SKM-1 treated with dmso at 0.1 percent for 144 hours (cell line): ENCODE results near the gene HSDL2.

ENCODE experiments used
- DNase-seq: peaks from one replicate; lab custom pipeline; 2025; ENCODE audit not compliant: unreplicated experiment; lab: John Stamatoyannopoulos, UW

Gene HSDL2

DNA sequence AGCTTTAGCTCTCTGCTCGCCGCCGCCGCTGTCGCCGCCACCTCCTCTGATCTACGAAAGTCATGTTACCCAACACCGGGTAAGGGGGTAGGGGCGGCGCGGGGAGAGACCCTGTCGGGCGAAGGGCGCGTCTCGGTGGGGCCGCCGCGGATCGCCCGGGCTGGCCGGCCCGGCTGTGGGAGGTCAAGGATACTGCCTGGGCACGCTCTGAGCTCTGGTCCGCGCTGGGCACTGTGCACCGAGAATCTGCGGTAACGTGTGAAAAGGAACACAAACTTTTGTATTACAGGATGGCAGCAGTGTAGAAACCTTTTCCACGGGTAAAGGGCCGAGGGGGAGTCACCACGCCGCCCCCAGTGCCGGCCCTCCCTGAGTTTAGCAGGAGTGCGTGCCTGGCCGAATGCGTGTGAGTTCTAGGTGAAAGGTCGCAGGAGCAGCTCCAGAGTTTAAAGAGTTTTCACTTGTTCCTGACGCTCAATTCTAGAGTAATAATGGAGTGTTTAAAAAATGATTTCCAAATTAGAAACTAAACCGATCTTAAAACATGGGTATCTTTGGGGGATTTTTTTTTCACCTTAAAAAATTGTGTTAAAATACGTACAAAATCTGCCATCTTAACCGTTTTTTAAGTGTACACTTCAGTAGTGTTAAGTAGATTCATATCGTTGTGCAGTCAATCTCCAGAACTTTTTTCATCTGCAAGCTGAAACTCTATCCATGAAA is at the start of gene HSDL2:
HSDL2 (plus strand) TSS at position 7 of the 723 bp plus-strand sequence; CDS start at position 63, 56 bp downstream.
- DNase-seq: no peak

DNA sequence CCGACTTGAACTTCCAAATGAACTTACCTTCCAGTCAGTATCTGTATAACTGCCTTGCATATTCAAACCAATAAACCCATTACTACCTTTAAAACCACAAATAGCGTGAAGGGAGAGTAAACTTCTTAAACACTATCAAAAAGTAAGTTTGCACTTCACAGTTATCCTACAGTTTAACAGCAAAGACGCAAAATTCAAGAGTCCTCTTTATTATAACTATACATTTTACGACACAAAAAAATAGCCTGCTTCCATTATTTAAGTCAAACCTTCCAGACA is 48.3 kb upstream of the HSDL2 start:
- DNase-seq: no peak

DNA sequence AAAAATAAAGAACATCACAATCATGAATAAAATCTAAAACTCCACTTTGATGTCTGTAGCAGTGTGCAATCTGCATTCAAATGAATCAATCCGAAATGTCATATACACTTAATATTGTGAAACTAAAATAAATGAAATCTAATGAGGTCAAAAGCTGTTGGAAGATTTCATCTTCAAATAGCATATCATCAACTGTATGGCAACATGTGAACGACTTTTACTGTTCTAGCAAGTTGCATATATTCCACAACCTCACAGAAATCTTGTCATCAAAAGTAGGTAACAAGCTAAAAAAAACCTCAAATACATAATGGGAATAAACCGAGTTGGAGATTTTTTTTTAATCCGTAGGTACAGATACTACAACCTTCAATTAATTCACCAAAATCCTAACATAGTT is 47.7 kb upstream of the HSDL2 start:
- no peak for DNase-seq

DNA sequence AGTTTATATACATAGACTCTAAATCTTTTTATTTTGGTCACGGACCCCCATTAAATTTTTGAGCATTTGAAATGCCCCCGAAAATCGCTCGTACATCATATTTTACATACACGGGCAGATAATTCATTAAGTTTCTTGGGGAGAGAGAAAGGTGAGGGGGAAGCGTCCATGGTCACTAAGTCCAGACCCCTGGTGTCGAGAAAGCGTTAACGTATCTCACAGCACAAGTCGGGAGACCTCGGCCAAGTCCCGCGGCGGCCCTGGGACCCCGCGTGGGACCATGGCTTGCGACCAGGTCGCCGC is 47.3 kb upstream of the HSDL2 start:
- no peak for DNase-seq

DNA sequence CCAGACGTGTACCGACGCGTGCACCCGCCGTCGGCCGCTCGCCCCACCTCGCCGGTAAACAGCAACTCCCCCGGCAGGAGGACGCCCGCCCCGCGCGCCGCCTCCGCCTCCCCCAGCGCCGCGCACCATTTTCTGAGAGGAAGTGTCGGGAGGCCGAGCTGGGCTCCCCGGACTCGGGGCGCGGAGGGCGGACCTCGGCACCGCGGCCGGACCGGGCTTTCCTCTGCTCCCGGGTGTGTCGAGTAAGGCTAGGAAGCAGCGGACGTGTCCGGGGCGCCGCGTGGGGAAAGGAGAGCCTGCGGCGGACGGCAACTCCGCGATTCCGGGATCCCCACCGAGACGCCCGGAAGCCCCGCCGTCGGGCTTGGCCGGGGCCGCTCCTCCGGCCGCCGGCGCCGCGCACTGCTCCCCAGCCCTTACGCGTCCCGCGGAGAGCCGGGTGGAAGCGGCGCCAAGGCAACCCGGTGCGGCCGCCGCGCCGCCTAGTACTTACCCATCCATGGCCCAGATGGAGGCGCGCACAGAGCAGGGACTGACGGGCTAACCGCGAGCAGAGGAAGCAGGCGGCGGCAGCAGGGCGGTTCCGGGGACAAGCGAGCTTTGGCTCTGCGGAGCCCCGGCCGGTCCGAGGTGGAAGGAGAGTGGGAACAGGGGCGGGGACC is 46.8 kb upstream of the HSDL2 start, which contains the start of gene PTBP3:
PTBP3 (minus strand) TSS at position 643 of the 662 bp plus-strand sequence. CDS start 35,754 bp downstream, outside the sequence.
- DNase-seq: peak; percentile 6

GRCh38 chr9:112333639-112334431 is 46.1 kb upstream of the HSDL2 start:
- peak; percentile 69 for DNase-seq

GRCh38 chr9:112334432-112334841 is 45.5 kb upstream of the HSDL2 start:
- no peak for DNase-seq

DNA sequence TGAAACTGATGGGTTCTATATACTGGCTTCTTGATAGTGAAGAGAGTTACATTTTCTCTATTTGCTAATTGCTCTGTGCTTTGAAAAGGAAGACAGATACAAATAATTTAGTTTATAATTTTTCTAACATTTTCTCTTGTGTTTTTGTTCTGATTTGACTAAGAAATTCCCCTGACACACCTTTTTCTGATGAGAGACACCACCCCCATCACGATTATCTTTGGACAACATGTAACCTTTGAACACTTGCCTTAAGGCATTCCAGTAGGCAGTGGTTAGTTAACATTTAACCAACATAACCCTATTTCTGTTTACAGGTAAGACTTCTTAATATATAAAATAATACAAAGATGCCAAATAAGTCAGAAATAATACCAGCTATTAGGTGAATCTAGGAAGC is 42.4 kb upstream of the HSDL2 start:
- no peak for DNase-seq

DNA sequence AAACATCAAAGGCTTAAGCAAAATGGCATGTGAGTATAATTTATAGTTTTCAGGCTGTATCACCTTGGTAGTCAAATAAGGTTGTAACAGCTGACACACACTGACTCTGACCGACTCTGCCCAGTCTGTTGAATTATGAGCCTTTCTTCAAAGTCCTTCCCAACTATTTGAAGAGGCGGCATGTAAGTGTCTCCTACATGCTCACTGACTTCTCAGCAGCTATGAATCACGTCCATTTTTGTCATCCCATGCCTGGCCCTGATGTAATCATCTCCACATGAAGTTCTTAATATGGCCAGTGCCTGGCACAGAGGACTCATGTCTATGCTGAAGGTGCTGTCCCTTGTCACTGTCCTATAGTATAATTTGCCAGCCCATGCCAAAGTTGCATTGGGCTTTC is 41.3 kb upstream of the HSDL2 start:
- no peak for DNase-seq

DNA sequence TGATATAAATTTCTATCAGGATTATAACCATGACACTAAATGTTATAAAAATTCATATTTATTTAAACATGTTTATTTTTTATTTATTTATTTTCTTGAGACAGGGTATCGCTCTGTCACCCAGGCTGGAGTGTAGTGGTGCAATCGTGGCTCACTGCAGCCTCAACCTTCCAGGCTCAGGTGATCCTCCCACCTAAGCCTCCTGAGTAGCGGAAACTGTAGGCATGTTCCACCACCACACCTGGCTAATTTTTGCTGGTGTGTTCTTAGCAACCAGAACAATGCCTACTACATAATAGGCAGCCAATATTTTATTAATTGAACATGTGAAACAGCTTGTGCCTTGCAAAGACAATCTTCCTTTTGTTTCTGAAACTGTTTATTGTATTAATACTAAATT is 40.0 kb upstream of the HSDL2 start:
- no peak for DNase-seq

DNA sequence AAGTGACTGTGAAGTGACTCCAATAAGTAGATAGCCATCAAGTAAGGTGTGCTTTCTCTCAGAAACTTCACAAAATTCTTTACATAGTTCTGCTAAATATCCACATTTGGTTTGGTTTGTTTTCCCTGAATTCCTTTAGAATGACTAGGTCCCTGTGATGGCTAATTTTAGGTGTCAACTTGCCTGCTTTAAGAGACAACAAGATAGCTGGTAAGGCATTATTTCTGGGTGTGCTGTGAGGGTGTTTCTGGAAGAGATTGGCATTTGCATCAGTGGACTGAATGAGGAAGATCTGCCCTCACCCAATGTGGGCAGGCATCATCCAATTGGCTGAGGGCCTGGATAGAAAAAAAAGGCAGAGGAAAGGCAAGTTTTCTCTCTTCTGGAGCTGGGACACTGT is 38.2 kb upstream of the HSDL2 start:
- no peak for DNase-seq

DNA sequence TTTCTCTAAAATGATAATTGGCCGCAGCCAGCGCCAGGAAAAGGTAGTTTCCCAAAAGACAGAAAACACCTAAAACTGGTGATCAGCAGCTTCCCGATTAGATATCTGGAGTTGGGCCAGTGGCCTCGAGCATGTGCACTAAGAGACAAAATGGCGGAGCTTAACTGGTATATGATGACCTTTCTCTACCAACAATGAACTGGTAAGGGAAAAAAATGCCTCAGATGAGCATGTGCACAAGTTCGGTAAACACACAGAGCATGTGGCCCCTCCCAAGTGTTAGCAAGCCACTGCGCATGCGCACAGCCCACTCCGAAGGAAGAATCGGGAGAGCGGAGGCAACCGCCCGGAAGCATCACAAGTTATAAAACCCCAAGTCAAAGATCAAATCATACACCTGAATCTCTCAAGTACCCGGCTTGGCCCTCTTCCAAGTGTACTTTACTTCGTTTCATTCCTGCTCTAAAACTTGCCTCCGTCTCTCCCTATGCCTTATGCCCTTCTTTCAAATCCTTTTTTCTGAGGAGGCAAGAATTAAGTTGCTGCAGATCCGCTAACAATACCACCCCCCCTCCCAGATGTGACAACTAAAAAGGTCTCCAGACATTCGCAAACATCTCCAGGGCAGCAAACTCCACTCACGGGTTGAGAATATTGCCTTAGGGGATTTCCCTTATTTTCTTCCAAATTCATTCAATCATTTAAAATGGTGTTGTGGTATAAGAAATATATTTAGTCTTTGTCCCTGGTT is 31.5 kb upstream of the HSDL2 start:
- DNase-seq: no peak

- DNase-seq: no peak
These were observed 30.9 kb upstream of the HSDL2 start for GRCh38 chr9:112349008-112349333.

GRCh38 chr9:112351184-112351583 is 28.7 kb upstream of the HSDL2 start:
- DNase-seq: no peak

DNA sequence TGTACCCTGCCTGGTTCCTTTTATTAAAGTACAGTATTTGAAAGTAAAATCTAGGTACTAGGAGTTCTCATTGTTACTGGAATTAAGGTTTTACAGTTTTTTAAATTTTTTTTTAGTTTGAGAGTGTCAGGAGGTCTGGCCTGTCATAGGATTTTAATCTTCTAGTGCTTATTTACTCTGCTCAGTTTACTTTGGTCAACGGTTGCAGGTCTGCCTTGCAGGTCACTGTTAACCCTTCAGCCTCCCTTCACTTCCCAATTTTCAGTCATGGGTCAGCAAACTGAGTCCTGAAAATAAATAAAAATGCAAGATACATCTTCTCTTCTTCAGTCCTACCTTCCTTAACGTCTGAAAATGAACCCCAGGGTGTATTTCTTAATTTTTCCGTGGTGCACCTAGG is 27.7 kb upstream of the HSDL2 start:
- no peak for DNase-seq

DNA sequence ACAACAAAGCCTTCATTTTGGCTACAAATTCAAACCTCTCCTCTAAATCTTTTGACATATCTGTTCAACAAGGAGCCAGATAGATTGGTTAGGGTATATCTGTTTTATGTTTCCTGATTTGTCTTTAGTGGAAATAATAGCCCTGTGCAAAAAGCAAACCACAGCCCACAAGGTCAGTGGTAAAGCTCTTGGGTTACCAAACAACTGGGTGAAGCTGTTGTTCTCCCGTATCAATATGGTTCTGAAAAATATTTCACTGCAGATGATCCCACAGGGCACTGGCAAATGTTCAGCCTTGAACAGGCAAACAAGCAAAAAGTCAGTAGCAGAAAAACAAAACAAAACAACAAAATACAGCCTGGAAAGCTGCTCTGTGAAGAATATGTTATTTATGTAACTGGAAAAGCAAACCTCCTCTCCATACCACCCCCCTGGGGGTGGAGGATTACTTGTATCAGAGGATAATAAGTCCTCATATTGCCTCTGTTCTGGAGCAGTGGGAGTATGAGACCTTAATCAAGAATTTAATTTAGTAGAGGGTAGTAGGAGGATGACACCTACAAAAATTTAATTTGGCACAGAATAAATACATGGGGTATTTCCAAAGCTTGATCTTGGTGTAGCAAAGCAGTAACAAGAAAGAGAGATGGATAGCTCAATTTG is 25.7 kb upstream of the HSDL2 start:
- no peak for DNase-seq

DNA sequence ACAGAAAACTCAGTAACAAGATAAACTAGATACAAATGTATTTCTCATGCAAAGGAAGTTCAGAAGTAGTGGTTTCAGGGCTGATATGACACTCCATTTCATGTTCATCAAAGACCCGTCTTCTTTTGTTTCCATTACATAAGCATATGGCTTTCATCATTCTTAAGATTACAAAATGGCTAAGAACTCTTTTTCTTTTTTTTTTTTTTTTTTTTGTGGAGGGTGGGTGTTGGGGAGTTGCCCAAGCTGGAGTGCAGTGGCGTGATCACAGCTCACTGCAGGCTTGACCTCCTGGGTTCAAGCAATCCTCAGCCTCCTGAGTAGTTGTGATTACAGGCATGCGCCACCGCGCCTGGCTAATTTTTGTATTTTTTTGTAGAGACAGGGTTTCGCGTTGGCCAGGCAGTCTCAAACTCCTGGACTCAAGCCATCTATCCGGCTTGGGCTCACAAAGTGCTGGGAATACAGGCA is 24.4 kb upstream of the HSDL2 start:
- DNase-seq: no peak

DNA sequence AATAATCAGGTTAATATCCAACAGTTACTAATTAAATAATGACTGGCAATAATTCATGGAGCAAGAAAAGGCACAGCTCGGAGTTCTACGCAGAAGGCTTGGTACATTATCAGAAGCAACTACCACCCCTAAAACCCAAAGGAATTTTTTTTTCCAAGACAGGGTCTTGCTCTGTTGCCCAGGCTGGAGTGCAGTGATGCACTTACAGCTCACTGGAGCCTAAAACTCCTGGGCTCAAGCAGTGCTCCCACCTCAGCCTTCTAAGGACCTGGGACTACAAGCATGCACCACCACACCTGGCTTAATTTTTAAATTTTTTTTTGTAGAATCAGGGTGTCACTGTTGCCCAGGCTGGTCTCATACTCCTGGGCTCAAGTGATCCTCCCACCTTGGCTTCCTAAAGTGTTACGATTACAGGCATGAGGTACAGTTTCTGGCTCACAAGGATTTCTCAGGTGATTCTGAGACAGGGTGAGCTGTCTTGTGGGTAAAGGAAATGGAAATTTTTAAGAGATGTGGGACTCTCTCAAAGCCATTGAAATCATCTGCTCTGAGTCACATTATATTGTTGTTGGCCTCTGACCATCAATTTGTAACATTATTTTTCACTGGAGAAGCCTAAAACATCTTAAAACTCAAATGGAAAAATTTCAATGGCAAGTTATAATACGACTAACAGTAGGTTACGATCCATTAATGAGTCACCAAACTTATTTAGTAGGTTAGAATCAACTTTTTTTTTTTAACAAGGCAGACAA is 19.7 kb upstream of the HSDL2 start:
- no peak for DNase-seq

DNA sequence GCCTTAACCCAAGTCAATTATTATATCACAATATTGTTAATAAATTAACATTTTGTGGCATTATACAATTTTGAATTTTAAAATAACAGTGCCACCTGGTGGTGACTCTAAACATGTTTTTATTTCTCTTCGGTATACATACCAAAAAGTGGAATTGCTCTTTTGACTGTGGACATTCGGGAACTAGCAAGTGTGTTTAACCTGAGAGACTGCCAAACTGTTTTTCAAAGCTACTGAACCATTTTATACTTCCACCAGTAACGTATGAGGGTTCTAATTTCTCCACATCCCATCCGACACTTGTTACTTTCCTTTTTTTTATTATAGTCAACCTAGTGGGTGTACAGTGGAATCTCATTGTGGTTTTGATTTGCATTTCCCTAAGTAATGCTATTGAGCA is 18.3 kb upstream of the HSDL2 start:
- DNase-seq: peak; percentile 6

- no peak for DNase-seq
These were observed 15.1 kb upstream of the HSDL2 start for GRCh38 chr9:112364761-112365160.
